Stomach (tissue), 4 donors: Measurements from ENCODE around the gene TMEM52B.
A peak's percentile ranks its signal among the peaks of the same experiment; 100 is the strongest.

ENCODE experiments used
- CTCF ChIP-seq, 7 experiments: fragments of 450-650 bp in 4 of 7; fragments of 200-600 bp in 3 of 7; sonication (generic) in 3 of 7; IDR thresholded peaks; one replicate each; pipeline ENCODE4 v1.5.1; 2016 to 2019; ENCODE audit warnings: antibody characterized with exemption in 7 of 7, control low read depth in 2 of 7, mild to moderate bottlenecking in 1 of 7
- EP300 ChIP-seq: sonication (generic); formaldehyde crosslinking; IDR thresholded peaks from one replicate; pipeline ENCODE4 v1.6.1; 2017; ENCODE audit warnings: antibody characterized with exemption
- POLR2AphosphoS5 ChIP-seq, 3 donors: sonication (generic); formaldehyde crosslinking; IDR thresholded peaks; one replicate each; pipeline ENCODE4 v1.6.1; 2016; ENCODE audit warnings: antibody characterized with exemption in 3 of 3

GRCh38 chr12:10140001-10140400 is 38.8 kb upstream of the TMEM52B start:
- TF ChIP-seq EP300 (no peak), POLR2AphosphoS5 (IDR thresholded peaks at IDR 0.05) (no peak), CTCF (IDR thresholded peaks at IDR 0.05) (peak in 3 of 7 experiments; percentile 9 to 27 (median 25))
